CD4-positive, alpha-beta memory T cell (primary cell): ENCODE results near the gene USP12. TPM values are rescaled to one million over a fixed set of nuclear protein-coding genes. Genes with fewer than 3 reads are reported as not detected.
A peak's percentile ranks its signal among the peaks of the same experiment; 100 is the strongest.
"Not testable (repeated sequence)": the region's sequence is repeated elsewhere in the genome, so short reads cannot be mapped to it uniquely, and the experiment has no call there.

Source experiments
- CTCF ChIA-PET: fragments of 350-600 bp; sonication (Branson Sonifier 250); formaldehyde crosslinking; loops from one replicate; lab custom pipeline; 2021; ENCODE audit warnings: inconsistent platforms; ENCODE audit not compliant: partially characterized antibody; lab: Charles Lee
- POLR2A ChIA-PET: fragments of 350-600 bp; sonication (Branson Sonifier 250); formaldehyde crosslinking; loops from one replicate; lab custom pipeline; 2021; ENCODE audit not compliant: partially characterized antibody; lab: Charles Lee
- DNase-seq, 5 donors: peaks; one replicate each; pipeline versions ENCODE4 v3.0.0 to v3.0.0-alpha.2; 2020 to 2022; ENCODE audit warnings: mixed read lengths in 1 of 5
- H3K27ac ChIP-seq: one replicate; pipeline ENCODE4 v1.7.0; 2013; ENCODE audit warnings: low read depth, low read length
- H3K27me3 ChIP-seq: 2 replicates; pipeline ENCODE4 v1.7.0; 2013; ENCODE audit warnings: mild to moderate bottlenecking, low read length, moderate library complexity; ENCODE audit not compliant: insufficient read depth
- H3K36me3 ChIP-seq: 2 replicates; pipeline ENCODE4 v1.7.0; 2013; ENCODE audit warnings: mild to moderate bottlenecking, low read length, moderate library complexity; ENCODE audit not compliant: insufficient read depth
- H3K4me1 ChIP-seq: 2 replicates; pipeline ENCODE4 v1.7.0; 2013; ENCODE audit warnings: mild to moderate bottlenecking, low read length, moderate library complexity; ENCODE audit not compliant: insufficient read depth
- H3K4me3 ChIP-seq, 2 donors: one replicate each; pipeline ENCODE4 v1.7.0; 2013; ENCODE audit warnings: low read length in 2 of 2, mild to moderate bottlenecking in 1 of 2
- H3K9me3 ChIP-seq, 2 donors: one replicate each; pipeline ENCODE4 v1.7.0; 2013; ENCODE audit warnings: low read length in 2 of 2, control low read depth in 1 of 2; ENCODE audit not compliant: control insufficient read depth in 1 of 2
- H3K27ac Mint-ChIP-seq, 7 donors: one replicate each; pipeline ENCODE4 v1.8.0; 2020 to 2021; ENCODE audit warnings: mixed read lengths in 7 of 7, mild to moderate bottlenecking in 6 of 7, inconsistent platforms in 3 of 7, moderate library complexity in 3 of 7
- H3K27me3 Mint-ChIP-seq, 2 donors: one replicate each; pipeline ENCODE4 v1.8.0; 2020 to 2021; ENCODE audit warnings: mixed read lengths in 2 of 2
- H3K36me3 Mint-ChIP-seq, 2 donors: one replicate each; pipeline ENCODE4 v1.8.0; 2020 to 2021; ENCODE audit warnings: mixed read lengths in 2 of 2, inconsistent platforms in 1 of 2, mild to moderate bottlenecking in 1 of 2
- H3K4me1 Mint-ChIP-seq, 4 donors: one replicate each; pipeline ENCODE4 v1.8.0; 2020 to 2021; ENCODE audit warnings: mixed read lengths in 4 of 4, mild to moderate bottlenecking in 1 of 4
- H3K4me3 Mint-ChIP-seq, 8 donors: one replicate each; pipeline ENCODE4 v1.8.0; 2020 to 2021; ENCODE audit warnings: mixed read lengths in 8 of 8, mild to moderate bottlenecking in 7 of 8, moderate library complexity in 6 of 8, inconsistent platforms in 3 of 8
- H3K9me3 Mint-ChIP-seq, 8 donors: one replicate each; pipeline ENCODE4 v1.8.0; 2020 to 2021; ENCODE audit warnings: mixed read lengths in 8 of 8, mild to moderate bottlenecking in 5 of 8, inconsistent platforms in 3 of 8, moderate library complexity in 1 of 8
- intact Hi-C: fragments of 100-400 bp; cut with micrococcal nuclease; formaldehyde crosslinking; loops from one replicate; pipeline ENCODE4 v1.15.1; 2023
- polyA plus RNA-seq, 2 donors: library from polyadenylated mRNA; unstranded; fragments of 300-500 nt; fragmentation: Illumina TruSeq; gene quantifications; one replicate each; pipeline ENCODE4 v1.2.3, GENCODE V29; 2021
- total RNA-seq, 2 experiments: library from RNA; stranded (reverse); gene quantifications; one replicate each; pipeline ENCODE4 v1.2.3, GENCODE V29; 2021

Gene USP12
- total and polyA plus RNA-seq, 4 experiments from 2014 or later = 16.1 to 26.0 (median 20.2) TPM

DNA sequence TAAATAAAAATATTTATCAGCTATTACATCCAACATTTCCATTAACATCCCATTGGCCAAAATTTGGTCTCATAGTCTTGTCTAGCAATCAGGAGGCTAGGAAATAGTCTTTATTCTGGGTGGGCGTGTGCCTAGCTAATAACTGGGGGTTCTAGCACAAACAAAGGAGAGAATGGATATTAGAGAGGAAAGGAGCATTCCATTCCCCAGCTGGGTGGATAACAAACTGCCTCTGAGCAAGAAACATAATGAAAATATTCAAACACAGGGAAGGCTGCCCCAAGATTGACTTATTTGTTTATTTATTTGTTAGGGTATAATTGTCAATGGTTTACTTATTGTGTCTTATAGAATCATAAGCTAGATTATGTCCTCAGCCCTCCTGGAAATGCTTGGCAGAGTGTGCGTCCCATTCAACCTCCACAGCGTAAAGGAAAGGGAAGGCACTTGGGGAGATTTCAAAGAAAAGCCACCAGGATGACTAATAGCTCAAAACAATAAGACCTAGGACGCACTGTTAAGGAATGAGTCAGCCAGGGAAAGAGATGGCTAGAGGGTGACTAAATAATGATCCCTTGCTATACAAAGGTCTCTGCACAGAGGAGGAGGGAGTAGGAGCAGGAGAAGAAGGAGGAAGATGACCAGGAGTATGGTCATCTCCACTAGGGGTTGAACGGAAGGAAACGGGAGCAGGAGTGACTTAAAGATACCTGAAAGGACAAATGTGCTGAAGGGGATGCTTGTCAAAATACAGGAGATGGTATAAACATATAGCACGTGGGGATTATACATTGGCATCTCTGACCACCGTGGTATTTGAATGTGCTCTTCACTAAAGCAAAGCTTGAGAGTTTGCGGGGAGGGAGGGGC is 23.5 kb upstream of the USP12 start:
- ChIA-PET CTCF (no interaction called here), POLR2A (no interaction called here)
- no peaks in the 10 kb centered on the region for H3K4me1 ChIP-seq
- peaks cover 0 to 8% (median 6%) of the 10 kb centered on the region in 8 donors for H3K9me3 Mint-ChIP-seq
- H3K4me3 Mint-ChIP-seq = no peak overlapping the region
- H3K27ac ChIP-seq = no peak overlapping the region
- H3K9me3 ChIP-seq = no peaks in the 10 kb centered on the region
- H3K36me3 Mint-ChIP-seq = peaks cover 0 to 2% of the 10 kb centered on the region in 2 donors
- H3K27me3 Mint-ChIP-seq = peaks cover 13 to 21% of the 10 kb centered on the region in 2 donors
- H3K27me3 ChIP-seq = peaks cover 7% of the 10 kb centered on the region
- no peaks in the 10 kb centered on the region for H3K36me3 ChIP-seq
- H3K27ac Mint-ChIP-seq = no peak overlapping the region
- no peak for DNase-seq
- H3K4me1 Mint-ChIP-seq = no peaks in the 10 kb centered on the region
- intact Hi-C loops = no loop called here
- no peak overlapping the region for H3K4me3 ChIP-seq

DNA sequence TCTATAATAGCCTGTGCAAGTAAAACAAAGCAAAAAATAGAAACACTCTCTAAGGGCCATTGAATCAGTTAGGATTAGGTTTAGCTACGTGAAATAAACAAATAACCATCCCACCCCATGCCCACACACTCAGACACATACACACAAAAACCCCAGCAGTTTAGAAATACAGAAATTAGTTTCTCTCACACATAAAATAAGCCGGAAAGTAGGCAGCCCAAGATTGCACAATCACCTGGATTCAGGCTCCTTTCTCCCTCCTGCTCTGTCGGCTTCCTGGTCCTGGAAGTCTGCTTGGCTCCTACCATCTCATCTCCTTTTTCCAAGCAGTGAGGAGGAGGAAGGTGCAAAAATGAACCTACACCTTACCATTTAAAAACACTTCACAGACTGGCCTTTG is 22.6 kb upstream of the USP12 start:
- Mint-ChIP-seq H3K27ac (no peak overlapping the region), H3K27me3 (peaks cover 13 to 21% of the 10 kb centered on the region in 2 donors), H3K9me3 (peaks cover 0 to 8% (median 6%) of the 10 kb centered on the region in 8 donors), H3K36me3 (peaks cover 0 to 2% of the 10 kb centered on the region in 2 donors), H3K4me1 (no peaks in the 10 kb centered on the region), H3K4me3 (no peak overlapping the region)
- H3K27me3 ChIP-seq = peaks cover 7% of the 10 kb centered on the region
- intact Hi-C loops = no loop called here
- no peak overlapping the region for H3K27ac ChIP-seq
- CTCF ChIA-PET = no interaction called here
- H3K4me3 ChIP-seq = no peak overlapping the region
- H3K9me3 ChIP-seq = no peaks in the 10 kb centered on the region
- H3K4me1 ChIP-seq = no peaks in the 10 kb centered on the region
- POLR2A ChIA-PET = no interaction called here
- DNase-seq = no peak
- H3K36me3 ChIP-seq = no peaks in the 10 kb centered on the region

DNA sequence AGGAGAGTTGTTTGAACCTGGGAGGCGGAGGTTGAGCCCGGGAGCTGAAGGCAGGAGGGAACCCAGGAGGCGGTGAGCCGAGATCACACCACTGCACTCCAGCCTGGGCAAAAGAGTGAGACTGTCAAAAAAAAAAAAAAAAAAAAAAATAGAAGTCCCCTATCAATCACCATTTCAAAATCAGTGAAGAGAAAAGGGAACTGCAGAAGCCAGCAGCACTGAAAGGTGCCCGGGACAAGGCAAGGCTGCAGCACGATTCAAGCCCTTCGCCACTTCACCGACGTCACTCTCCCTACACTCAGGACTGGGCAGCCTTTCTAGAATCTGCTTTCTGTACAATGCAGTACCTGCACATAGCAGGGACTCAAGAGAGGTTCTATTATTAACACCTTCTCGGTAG is 21.9 kb upstream of the USP12 start:
- H3K27ac Mint-ChIP-seq = no peak overlapping the region
- no peak overlapping the region for H3K4me3 Mint-ChIP-seq
- CTCF ChIA-PET = no interaction called here
- POLR2A ChIA-PET = no interaction called here
- peaks cover 0 to 8% (median 6%) of the 10 kb centered on the region in 8 donors for H3K9me3 Mint-ChIP-seq
- H3K27me3 ChIP-seq = peaks cover 7% of the 10 kb centered on the region
- no peak overlapping the region for H3K27ac ChIP-seq
- H3K36me3 ChIP-seq = no peaks in the 10 kb centered on the region
- no peak for DNase-seq
- no peaks in the 10 kb centered on the region for H3K4me1 Mint-ChIP-seq
- no peaks in the 10 kb centered on the region for H3K4me1 ChIP-seq
- intact Hi-C loops = no loop called here
- no peak overlapping the region for H3K4me3 ChIP-seq
- H3K9me3 ChIP-seq = no peaks in the 10 kb centered on the region
- H3K36me3 Mint-ChIP-seq = peaks cover 0 to 2% of the 10 kb centered on the region in 2 donors
- H3K27me3 Mint-ChIP-seq = peaks cover 13 to 21% of the 10 kb centered on the region in 2 donors

DNA sequence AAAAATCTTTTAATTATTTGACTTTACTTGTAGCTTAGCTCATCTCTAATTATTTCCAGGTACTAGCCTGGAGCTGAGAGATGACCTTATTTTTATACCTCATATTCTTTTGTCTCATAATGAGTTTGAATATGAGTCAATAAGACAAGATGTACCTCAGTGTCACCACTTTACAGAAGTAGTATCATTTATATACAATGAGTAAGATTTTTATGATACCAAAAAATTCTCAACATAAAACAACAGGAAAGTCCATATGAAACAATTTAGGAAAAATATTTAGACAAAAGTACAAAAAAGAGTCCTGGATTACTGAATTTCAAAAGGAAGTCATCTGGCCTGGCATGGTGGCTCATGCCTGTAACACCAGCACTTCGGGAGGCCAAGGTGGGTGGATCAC is 21.4 kb upstream of the USP12 start:
- H3K36me3 Mint-ChIP-seq = peaks cover 0 to under 1% of the 10 kb centered on the region in 2 donors
- Histone ChIP-seq H3K4me3 (no peak overlapping the region), H3K36me3 (no peaks in the 10 kb centered on the region), H3K27ac (no peak overlapping the region), H3K9me3 (no peaks in the 10 kb centered on the region), H3K4me1 (no peaks in the 10 kb centered on the region), H3K27me3 (peaks cover 7% of the 10 kb centered on the region)
- no peak for DNase-seq
- peaks cover 0 to 7% (median 4%) of the 10 kb centered on the region in 8 donors for H3K9me3 Mint-ChIP-seq
- ChIA-PET POLR2A (no interaction called here), CTCF (no interaction called here)
- no peaks in the 10 kb centered on the region for H3K4me1 Mint-ChIP-seq
- intact Hi-C loops = no loop called here
- H3K27ac Mint-ChIP-seq = no peak overlapping the region
- H3K4me3 Mint-ChIP-seq = no peak overlapping the region
- H3K27me3 Mint-ChIP-seq = peaks cover 13 to 21% of the 10 kb centered on the region in 2 donors

DNA sequence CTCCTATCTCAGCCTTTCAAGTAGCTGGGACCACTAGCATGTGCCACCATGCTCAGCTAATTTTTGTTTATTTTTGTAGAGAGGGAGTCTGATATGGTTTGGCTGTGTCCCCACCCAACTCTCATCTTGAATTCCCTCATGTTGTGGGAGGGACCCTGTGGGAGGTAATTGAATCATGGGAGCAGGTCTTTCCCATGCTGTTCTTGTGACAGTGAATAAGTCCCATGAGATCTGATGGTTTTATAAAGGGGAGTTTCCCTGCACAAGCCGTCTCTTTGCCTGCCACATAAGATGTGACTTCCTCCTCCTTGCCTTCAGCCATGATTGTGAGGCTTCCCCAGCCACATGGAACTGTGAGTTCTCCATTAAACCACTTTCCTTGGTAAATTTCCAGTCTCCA is 20.8 kb upstream of the USP12 start:
- H3K4me3 Mint-ChIP-seq, H3K4me3 ChIP-seq, H3K9me3 ChIP-seq, H3K4me1 ChIP-seq, intact Hi-C loops, H3K27ac ChIP-seq, H3K36me3 ChIP-seq, H3K9me3 Mint-ChIP-seq, H3K27ac Mint-ChIP-seq, DNase-seq, CTCF ChIA-PET, POLR2A ChIA-PET, H3K27me3 ChIP-seq, H3K36me3 Mint-ChIP-seq, H3K4me1 Mint-ChIP-seq: not testable (repeated sequence)
- peaks cover 13 to 21% of the 10 kb centered on the region in 2 donors for H3K27me3 Mint-ChIP-seq

DNA sequence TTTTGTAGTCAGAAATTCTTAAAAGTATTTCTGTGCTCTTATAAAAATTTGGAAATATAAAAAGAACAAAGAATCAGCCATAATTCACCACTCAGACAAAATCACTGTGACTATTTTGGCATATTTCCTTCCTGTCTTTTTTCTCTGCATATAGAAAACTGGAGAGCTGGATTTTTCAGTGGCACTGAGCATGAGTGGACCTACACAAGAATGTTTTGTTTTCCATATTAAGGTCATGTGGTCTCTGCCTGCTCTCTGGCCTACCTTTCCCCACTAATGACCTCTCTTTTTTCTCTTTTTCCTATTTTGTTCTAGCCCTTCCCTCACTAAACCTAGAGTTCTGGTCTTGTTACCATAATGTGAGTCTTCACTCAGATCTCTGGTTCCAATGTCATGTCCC is 17.6 kb upstream of the USP12 start:
- ChIA-PET CTCF (no interaction called here), POLR2A (no interaction called here)
- Mint-ChIP-seq H3K9me3 (peaks cover 0 to 2% (median 0%) of the 10 kb centered on the region in 8 donors), H3K27ac (no peak overlapping the region), H3K4me3 (no peak overlapping the region), H3K27me3 (peaks cover 5 to 6% of the 10 kb centered on the region in 2 donors), H3K4me1 (no peaks in the 10 kb centered on the region), H3K36me3 (no peaks in the 10 kb centered on the region)
- H3K27ac ChIP-seq = no peak overlapping the region
- intact Hi-C loops = no loop called here
- no peak overlapping the region for H3K4me3 ChIP-seq
- no peaks in the 10 kb centered on the region for H3K36me3 ChIP-seq
- no peak for DNase-seq
- peaks cover 4% of the 10 kb centered on the region for H3K27me3 ChIP-seq
- no peaks in the 10 kb centered on the region for H3K9me3 ChIP-seq
- no peaks in the 10 kb centered on the region for H3K4me1 ChIP-seq

DNA sequence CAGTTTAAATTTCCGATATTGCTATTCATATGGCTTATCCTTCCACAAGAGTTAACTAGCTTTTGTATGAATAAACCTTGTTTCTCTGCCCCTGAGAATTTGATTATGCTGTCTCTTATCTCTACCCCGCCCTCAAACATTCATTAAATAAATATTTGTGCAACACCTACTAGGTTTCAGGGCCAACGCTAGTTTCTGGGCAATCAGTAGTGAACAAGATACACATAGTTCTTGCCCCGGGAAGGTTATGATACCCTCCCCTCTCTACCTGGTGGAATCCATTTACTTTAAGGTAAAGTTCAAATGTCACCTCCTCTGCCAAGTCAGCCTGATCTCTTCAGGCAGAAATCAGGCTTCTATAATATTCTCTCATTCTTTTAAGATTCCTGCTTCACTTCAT is 16.6 kb upstream of the USP12 start:
- H3K9me3 Mint-ChIP-seq = no peaks in the 10 kb centered on the region
- Histone ChIP-seq H3K27me3 (no peaks in the 10 kb centered on the region), H3K4me3 (no peak overlapping the region), H3K36me3 (no peaks in the 10 kb centered on the region), H3K27ac (no peak overlapping the region), H3K9me3 (no peaks in the 10 kb centered on the region), H3K4me1 (no peaks in the 10 kb centered on the region)
- H3K27ac Mint-ChIP-seq = peak overlapping the region in 1 of 7 donors; percentile 77
- peaks cover 0 to 3% of the 10 kb centered on the region in 2 donors for H3K27me3 Mint-ChIP-seq
- ChIA-PET CTCF (no interaction called here), POLR2A (no interaction called here)
- H3K4me1 Mint-ChIP-seq = no peaks in the 10 kb centered on the region
- no peak overlapping the region for H3K4me3 Mint-ChIP-seq
- intact Hi-C loops = no loop called here
- DNase-seq = no peak
- H3K36me3 Mint-ChIP-seq = no peaks in the 10 kb centered on the region
